ENCODE results near the gene DDX41. TPM values are rescaled to one million over a fixed set of nuclear protein-coding genes. Genes with fewer than 3 reads are reported as not detected.

The DDX41 gene
- total and polyA plus RNA-seq, 2 of the 13 experiments (the other 11 are each of a cell fraction or from before 2014, with no cell fraction given): 62.8 to 105 TPM

- TF ChIP-seq TEAD2 (CRISPR knock-in tag; IDR thresholded peaks at IDR 0.05): no peak
- TF ChIP-seq, protein P1, sequence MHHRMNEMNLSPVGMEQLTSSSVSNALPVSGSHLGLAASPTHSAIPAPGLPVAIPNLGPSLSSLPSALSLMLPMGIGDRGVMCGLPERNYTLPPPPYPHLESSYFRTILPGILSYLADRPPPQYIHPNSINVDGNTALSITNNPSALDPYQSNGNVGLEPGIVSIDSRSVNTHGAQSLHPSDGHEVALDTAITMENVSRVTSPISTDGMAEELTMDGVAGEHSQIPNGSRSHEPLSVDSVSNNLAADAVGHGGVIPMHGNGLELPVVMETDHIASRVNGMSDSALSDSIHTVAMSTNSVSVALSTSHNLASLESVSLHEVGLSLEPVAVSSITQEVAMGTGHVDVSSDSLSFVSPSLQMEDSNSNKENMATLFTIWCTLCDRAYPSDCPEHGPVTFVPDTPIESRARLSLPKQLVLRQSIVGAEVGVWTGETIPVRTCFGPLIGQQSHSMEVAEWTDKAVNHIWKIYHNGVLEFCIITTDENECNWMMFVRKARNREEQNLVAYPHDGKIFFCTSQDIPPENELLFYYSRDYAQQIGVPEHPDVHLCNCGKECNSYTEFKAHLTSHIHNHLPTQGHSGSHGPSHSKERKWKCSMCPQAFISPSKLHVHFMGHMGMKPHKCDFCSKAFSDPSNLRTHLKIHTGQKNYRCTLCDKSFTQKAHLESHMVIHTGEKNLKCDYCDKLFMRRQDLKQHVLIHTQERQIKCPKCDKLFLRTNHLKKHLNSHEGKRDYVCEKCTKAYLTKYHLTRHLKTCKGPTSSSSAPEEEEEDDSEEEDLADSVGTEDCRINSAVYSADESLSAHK (CRISPR knock-in tag; IDR thresholded peaks at IDR 0.05; ENCODE audit: borderline replicate concordance): no peak
- no peak for TF ChIP-seq CREB3 (CRISPR knock-in tag; IDR thresholded peaks at IDR 0.05)
- TF ChIP-seq, protein P2, sequence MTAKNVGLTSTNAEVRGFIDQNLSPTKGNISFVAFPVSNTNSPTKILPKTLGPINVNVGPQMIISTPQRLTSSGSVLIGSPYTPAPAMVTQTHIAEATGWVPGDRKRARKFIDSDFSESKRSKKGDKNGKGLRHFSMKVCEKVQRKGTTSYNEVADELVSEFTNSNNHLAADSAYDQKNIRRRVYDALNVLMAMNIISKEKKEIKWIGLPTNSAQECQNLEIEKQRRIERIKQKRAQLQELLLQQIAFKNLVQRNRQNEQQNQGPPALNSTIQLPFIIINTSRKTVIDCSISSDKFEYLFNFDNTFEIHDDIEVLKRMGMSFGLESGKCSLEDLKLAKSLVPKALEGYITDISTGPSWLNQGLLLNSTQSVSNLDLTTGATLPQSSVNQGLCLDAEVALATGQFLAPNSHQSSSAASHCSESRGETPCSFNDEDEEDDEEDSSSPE (CRISPR knock-in tag; IDR thresholded peaks at IDR 0.05): peak; percentile 10; the same call in 1 of the 2 replicates
- TF ChIP-seq, protein P3, sequence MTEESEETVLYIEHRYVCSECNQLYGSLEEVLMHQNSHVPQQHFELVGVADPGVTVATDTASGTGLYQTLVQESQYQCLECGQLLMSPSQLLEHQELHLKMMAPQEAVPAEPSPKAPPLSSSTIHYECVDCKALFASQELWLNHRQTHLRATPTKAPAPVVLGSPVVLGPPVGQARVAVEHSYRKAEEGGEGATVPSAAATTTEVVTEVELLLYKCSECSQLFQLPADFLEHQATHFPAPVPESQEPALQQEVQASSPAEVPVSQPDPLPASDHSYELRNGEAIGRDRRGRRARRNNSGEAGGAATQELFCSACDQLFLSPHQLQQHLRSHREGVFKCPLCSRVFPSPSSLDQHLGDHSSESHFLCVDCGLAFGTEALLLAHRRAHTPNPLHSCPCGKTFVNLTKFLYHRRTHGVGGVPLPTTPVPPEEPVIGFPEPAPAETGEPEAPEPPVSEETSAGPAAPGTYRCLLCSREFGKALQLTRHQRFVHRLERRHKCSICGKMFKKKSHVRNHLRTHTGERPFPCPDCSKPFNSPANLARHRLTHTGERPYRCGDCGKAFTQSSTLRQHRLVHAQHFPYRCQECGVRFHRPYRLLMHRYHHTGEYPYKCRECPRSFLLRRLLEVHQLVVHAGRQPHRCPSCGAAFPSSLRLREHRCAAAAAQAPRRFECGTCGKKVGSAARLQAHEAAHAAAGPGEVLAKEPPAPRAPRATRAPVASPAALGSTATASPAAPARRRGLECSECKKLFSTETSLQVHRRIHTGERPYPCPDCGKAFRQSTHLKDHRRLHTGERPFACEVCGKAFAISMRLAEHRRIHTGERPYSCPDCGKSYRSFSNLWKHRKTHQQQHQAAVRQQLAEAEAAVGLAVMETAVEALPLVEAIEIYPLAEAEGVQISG (CRISPR knock-in tag; IDR thresholded peaks at IDR 0.05): 0 out of 2 replicates have a peak, but pooled peaks have one; percentile 14
- TF ChIP-seq, protein P4, sequence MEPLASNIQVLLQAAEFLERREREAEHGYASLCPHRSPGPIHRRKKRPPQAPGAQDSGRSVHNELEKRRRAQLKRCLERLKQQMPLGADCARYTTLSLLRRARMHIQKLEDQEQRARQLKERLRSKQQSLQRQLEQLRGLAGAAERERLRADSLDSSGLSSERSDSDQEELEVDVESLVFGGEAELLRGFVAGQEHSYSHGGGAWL (CRISPR knock-in tag; IDR thresholded peaks at IDR 0.05): no peak
- no peak for TF ChIP-seq RBAK (CRISPR knock-in tag; IDR thresholded peaks at IDR 0.05)
- no peak for TF ChIP-seq SAFB2 (CRISPR knock-in tag; IDR thresholded peaks at IDR 0.05; ENCODE audit: borderline replicate concordance, low read depth)
- no peak for TF ChIP-seq ZNF451 (CRISPR knock-in tag; IDR thresholded peaks at IDR 0.05)
- 0 out of 2 replicates have a peak, but pooled peaks have one; percentile 35 for TF ChIP-seq ZNF788 (CRISPR knock-in tag; IDR thresholded peaks at IDR 0.05; ENCODE audit: borderline replicate concordance)
- 0 out of 2 replicates have a peak, but pooled peaks have one; percentile 9 for TF ChIP-seq SP5 (CRISPR knock-in tag; IDR thresholded peaks at IDR 0.05; ENCODE audit: borderline replicate concordance, low read depth)
- TF ChIP-seq FOXP4 (CRISPR knock-in tag; IDR thresholded peaks at IDR 0.05): 0 out of 2 replicates have a peak, but pooled peaks have one; percentile 8
- TF ChIP-seq HNRNPK (IDR thresholded peaks at IDR 0.05; ENCODE audit: low read depth, low read length, poor library complexity, severe bottlenecking): peak; percentile 62
- peak; percentile 95 for TF ChIP-seq SRF (IDR thresholded peaks at IDR 0.05; ENCODE audit: low read depth, low read length)
- no peak for TF ChIP-seq ETV5 (CRISPR knock-in tag; IDR thresholded peaks at IDR 0.05; ENCODE audit: borderline replicate concordance)
- peak; percentile 73; the same call in 1 of the 2 replicates for TF ChIP-seq FOSL2 (CRISPR knock-in tag; IDR thresholded peaks at IDR 0.05)
- 0 out of 2 replicates have a peak, but pooled peaks have one; percentile 38 for TF ChIP-seq ZNF274 (CRISPR knock-in tag; IDR thresholded peaks at IDR 0.05)
- 0 out of 2 replicates have a peak, but pooled peaks have one; percentile 61 for TF ChIP-seq ZNF333 (CRISPR knock-in tag; IDR thresholded peaks at IDR 0.05; ENCODE audit: borderline replicate concordance)
- 0 out of 2 replicates have a peak, but pooled peaks have one; percentile 30 for TF ChIP-seq RFXAP (CRISPR knock-in tag; IDR thresholded peaks at IDR 0.05; ENCODE audit: borderline replicate concordance)
Observed at GRCh38 chr5:177496727-177497291, 20.0 kb downstream of the DDX41 start (continued).

Data from HepG2 (cell line).